ENCODE measurements around the gene IFI30.

IFI30 gene

GRCh38 chr19:18173572-18174288, at the start of gene IFI30:
TSS of gene IFI30 (plus strand) at chr19:18173813. CDS start at chr19:18173842, 29 bp downstream.
- Histone ChIP-seq H3K4me3 (peak within 1 kb of the TSS; percentile 46 to 76 (median 61)), H3K27ac (peak within 1 kb of the TSS; percentile 1 to 89 (median 77))

GRCh38 chr19:18123819-18124218, 49.8 kb upstream of the IFI30 start:
- H3K27ac ChIP-seq, result peak overlapping the region in 2 of 21 experiments; percentile 1 to 43
- H3K4me3 ChIP-seq, result no peak overlapping the region

- no peak overlapping the region for H3K27ac ChIP-seq
- no peak overlapping the region for H3K4me3 ChIP-seq
These were observed 47.5 kb upstream of the IFI30 start for GRCh38 chr19:18126097-18126496.

GRCh38 chr19:18128044-18128443, 45.6 kb upstream of the IFI30 start:
- no peak overlapping the region for H3K4me3 ChIP-seq
- H3K27ac ChIP-seq, result peak overlapping the region in 1 of 21 experiments; percentile 21

GRCh38 chr19:18128805-18129204, 44.8 kb upstream of the IFI30 start:
- Histone ChIP-seq H3K27ac (no peak overlapping the region), H3K4me3 (no peak overlapping the region)

GRCh38 chr19:18130523-18131242, 42.9 kb upstream of the IFI30 start:
- no peak overlapping the region for H3K27ac ChIP-seq
- no peak overlapping the region for H3K4me3 ChIP-seq

- Histone ChIP-seq H3K27ac (no peak overlapping the region), H3K4me3 (no peak overlapping the region)
These were observed 41.6 kb upstream of the IFI30 start for GRCh38 chr19:18131841-18132596.

- no peak overlapping the region for H3K27ac ChIP-seq
These were observed 37.7 kb upstream of the IFI30 start for GRCh38 chr19:18135712-18136584.

GRCh38 chr19:18137242-18137641, 36.4 kb upstream of the IFI30 start:
- Histone ChIP-seq H3K4me3 (no peak overlapping the region), H3K27ac (no peak overlapping the region)

More at GRCh38 chr19:18135712-18136584, 37.7 kb upstream of the IFI30 start:
- no peak overlapping the region for H3K4me3 ChIP-seq

GRCh38 chr19:18137657-18138339, 35.8 kb upstream of the IFI30 start:
- H3K4me3 ChIP-seq, result no peak overlapping the region
- no peak overlapping the region for H3K27ac ChIP-seq

GRCh38 chr19:18140473-18140872, 33.1 kb upstream of the IFI30 start:
- Histone ChIP-seq H3K4me3 (no peak overlapping the region), H3K27ac (no peak overlapping the region)

- Histone ChIP-seq H3K27ac (no peak overlapping the region), H3K4me3 (no peak overlapping the region)
These were observed 32.6 kb upstream of the IFI30 start for GRCh38 chr19:18141031-18141430.

GRCh38 chr19:18143902-18144301, 29.7 kb upstream of the IFI30 start:
- no peak overlapping the region for H3K4me3 ChIP-seq

GRCh38 chr19:18144361-18144760, 29.3 kb upstream of the IFI30 start:
- Histone ChIP-seq H3K27ac (no peak overlapping the region), H3K4me3 (no peak overlapping the region)

More at GRCh38 chr19:18143902-18144301, 29.7 kb upstream of the IFI30 start:
- H3K27ac ChIP-seq, result no peak overlapping the region

- H3K4me3 ChIP-seq, result no peak overlapping the region
- H3K27ac ChIP-seq, result no peak overlapping the region
These were observed 28.7 kb upstream of the IFI30 start for GRCh38 chr19:18144906-18145305.

- Histone ChIP-seq H3K4me3 (no peak overlapping the region), H3K27ac (no peak overlapping the region)
These were observed 28.1 kb upstream of the IFI30 start for GRCh38 chr19:18145391-18145999.

- Histone ChIP-seq H3K4me3 (no peak overlapping the region), H3K27ac (no peak overlapping the region)
These were observed 26.2 kb upstream of the IFI30 start for GRCh38 chr19:18147396-18147795.

GRCh38 chr19:18149596-18149975, 24.0 kb upstream of the IFI30 start:
- no peak overlapping the region for H3K27ac ChIP-seq
- H3K4me3 ChIP-seq, result no peak overlapping the region
